ENCODE results near the gene MTMR3.

MTMR3 gene

DNA sequence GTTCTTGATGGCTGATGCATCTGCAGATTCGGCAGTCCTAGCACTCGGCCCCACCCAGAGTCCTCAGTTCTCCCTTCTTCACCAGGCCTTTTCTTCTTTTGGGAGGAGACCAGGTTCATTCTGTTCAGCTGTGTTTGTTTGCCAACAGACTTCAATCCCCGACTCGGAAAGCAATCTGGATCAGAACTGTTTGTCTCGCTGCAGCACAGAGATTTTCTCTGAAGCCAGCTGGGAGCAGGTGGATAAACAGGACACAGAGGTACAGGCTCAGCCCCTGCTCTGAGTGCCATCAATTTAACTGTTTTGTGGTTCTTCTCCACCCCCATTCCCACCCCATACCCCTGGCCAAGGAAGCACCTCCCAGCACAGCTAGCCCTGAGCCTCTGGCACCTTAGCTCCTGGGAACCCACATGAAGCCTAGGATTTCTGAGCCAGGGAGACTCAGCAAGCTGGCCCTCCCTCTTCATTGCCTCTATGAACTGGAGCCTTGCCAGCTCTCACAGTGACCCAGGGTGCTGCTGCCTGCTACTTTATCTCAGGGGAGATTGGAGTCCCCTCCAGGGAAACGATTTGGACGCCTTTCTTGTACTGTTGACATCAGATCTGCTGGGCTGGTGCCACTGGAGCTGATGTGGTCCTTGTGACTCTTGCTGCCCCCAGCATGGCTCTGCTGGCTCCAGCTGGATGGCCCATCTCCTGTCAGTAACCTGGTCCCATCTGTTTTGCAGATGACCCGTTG, 139.1 kb downstream of the MTMR3 start:
- no peak for TF ChIP-seq POLR2AphosphoS5 (IDR thresholded peaks at IDR 0.05; ENCODE audit: low read depth, low read length)
- TF ChIP-seq, protein P1, sequence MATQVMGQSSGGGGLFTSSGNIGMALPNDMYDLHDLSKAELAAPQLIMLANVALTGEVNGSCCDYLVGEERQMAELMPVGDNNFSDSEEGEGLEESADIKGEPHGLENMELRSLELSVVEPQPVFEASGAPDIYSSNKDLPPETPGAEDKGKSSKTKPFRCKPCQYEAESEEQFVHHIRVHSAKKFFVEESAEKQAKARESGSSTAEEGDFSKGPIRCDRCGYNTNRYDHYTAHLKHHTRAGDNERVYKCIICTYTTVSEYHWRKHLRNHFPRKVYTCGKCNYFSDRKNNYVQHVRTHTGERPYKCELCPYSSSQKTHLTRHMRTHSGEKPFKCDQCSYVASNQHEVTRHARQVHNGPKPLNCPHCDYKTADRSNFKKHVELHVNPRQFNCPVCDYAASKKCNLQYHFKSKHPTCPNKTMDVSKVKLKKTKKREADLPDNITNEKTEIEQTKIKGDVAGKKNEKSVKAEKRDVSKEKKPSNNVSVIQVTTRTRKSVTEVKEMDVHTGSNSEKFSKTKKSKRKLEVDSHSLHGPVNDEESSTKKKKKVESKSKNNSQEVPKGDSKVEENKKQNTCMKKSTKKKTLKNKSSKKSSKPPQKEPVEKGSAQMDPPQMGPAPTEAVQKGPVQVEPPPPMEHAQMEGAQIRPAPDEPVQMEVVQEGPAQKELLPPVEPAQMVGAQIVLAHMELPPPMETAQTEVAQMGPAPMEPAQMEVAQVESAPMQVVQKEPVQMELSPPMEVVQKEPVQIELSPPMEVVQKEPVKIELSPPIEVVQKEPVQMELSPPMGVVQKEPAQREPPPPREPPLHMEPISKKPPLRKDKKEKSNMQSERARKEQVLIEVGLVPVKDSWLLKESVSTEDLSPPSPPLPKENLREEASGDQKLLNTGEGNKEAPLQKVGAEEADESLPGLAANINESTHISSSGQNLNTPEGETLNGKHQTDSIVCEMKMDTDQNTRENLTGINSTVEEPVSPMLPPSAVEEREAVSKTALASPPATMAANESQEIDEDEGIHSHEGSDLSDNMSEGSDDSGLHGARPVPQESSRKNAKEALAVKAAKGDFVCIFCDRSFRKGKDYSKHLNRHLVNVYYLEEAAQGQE (IDR thresholded peaks at IDR 0.05; ENCODE audit: insufficient read depth in 1 of 2, low read depth in 2 of 2, low read length in 2 of 2): no peak
- TF ChIP-seq SIN3A (IDR thresholded peaks at IDR 0.05; ENCODE audit: borderline replicate concordance, insufficient read depth, low read length): no peak
- TF ChIP-seq TAF1 (IDR thresholded peaks at IDR 0.05; ENCODE audit: borderline replicate concordance, insufficient read depth, low read length): no peak
- no peak for TF ChIP-seq FOXP2 (optimal IDR thresholded peaks at IDR 0.05; ENCODE audit: borderline replicate concordance, extremely low read depth, extremely low read length, insufficient read depth)

DNA sequence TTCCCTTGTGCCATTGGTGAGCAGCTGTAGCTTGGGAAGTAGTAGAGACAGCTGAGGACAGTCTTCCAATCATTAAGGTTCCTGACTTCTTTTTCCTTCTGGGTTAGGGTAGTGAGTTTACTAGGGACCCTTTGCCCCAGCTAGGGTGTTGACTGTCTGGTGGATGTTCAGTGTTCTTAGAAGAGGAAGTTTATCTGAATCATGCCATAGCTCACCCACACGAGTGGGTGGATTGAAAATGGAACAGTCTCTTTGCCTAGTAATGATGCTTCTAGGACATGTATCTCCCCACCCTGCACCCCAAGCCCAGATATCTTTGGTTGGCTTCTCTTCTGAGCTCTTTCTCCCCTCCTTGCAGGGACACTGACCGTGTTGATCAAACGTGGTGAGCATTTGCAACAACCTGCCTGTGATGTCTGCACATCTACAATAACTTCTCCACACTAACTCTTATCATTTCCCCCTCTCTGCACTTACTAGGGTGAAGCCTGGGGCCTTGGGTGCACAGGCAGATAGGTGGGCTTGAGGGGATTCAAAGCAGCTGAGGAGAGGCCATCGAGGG, 140.2 kb downstream of the MTMR3 start:
- TF ChIP-seq, protein P1 (IDR thresholded peaks at IDR 0.05; ENCODE audit: insufficient read depth in 1 of 2, low read depth in 2 of 2, low read length in 2 of 2): no peak
- TF ChIP-seq POLR2AphosphoS5 (IDR thresholded peaks at IDR 0.05; ENCODE audit: low read depth, low read length): no peak
- TF ChIP-seq TAF1 (IDR thresholded peaks at IDR 0.05; ENCODE audit: borderline replicate concordance, insufficient read depth, low read length): no peak
- TF ChIP-seq SIN3A (IDR thresholded peaks at IDR 0.05; ENCODE audit: borderline replicate concordance, insufficient read depth, low read length): no peak
- no peak for TF ChIP-seq FOXP2 (optimal IDR thresholded peaks at IDR 0.05; ENCODE audit: borderline replicate concordance, extremely low read depth, extremely low read length, insufficient read depth)

- TF ChIP-seq TAF1 (IDR thresholded peaks at IDR 0.05; ENCODE audit: borderline replicate concordance, insufficient read depth, low read length) (no peak), POLR2AphosphoS5 (IDR thresholded peaks at IDR 0.05; ENCODE audit: low read depth, low read length) (no peak), FOXP2 (optimal IDR thresholded peaks at IDR 0.05; ENCODE audit: borderline replicate concordance, extremely low read depth, extremely low read length, insufficient read depth) (no peak), SIN3A (IDR thresholded peaks at IDR 0.05; ENCODE audit: borderline replicate concordance, insufficient read depth, low read length) (no peak)
- TF ChIP-seq, protein P1 (IDR thresholded peaks at IDR 0.05; ENCODE audit: insufficient read depth in 1 of 2, low read depth in 2 of 2, low read length in 2 of 2): no peak
Measured at GRCh38 chr22:30024231-30024630, 141.3 kb downstream of the MTMR3 start.

- TF ChIP-seq, protein P1 (IDR thresholded peaks at IDR 0.05; ENCODE audit: insufficient read depth in 1 of 2, low read depth in 2 of 2, low read length in 2 of 2): no peak
- TF ChIP-seq TAF1 (IDR thresholded peaks at IDR 0.05; ENCODE audit: borderline replicate concordance, insufficient read depth, low read length): no peak
- TF ChIP-seq POLR2AphosphoS5 (IDR thresholded peaks at IDR 0.05; ENCODE audit: low read depth, low read length): no peak
- TF ChIP-seq FOXP2 (optimal IDR thresholded peaks at IDR 0.05; ENCODE audit: borderline replicate concordance, extremely low read depth, extremely low read length, insufficient read depth): no peak
- no peak for TF ChIP-seq SIN3A (IDR thresholded peaks at IDR 0.05; ENCODE audit: borderline replicate concordance, insufficient read depth, low read length)
Measured at GRCh38 chr22:30025221-30025620, 142.2 kb downstream of the MTMR3 start.

All from PFSK-1 (cell line).